HepG2 (cell line): ENCODE measurements around the gene EZH1. TPM values are rescaled to one million over a fixed set of nuclear protein-coding genes. Genes with fewer than 3 reads are reported as not detected.
A peak's percentile ranks its signal among the peaks of the same experiment; 100 is the strongest.

ENCODE experiments used
- ARNT ChIP-seq: fragments of 450-650 bp; IDR thresholded peaks from 2 replicates; pipeline ENCODE4 v1.6.1; 2017
- CEBPG ChIP-seq: IDR thresholded peaks from 2 replicates; pipeline ENCODE4 v1.6.1; 2016
- CERS6 ChIP-seq: sonication (generic); formaldehyde crosslinking; IDR thresholded peaks from 2 replicates; pipeline ENCODE4 v1.5.0; 2020; ENCODE audit warnings: missing genetic modification reagents
- E2F2 ChIP-seq: sonication (generic); formaldehyde crosslinking; IDR thresholded peaks from 2 replicates; pipeline ENCODE4 v1.4.0; 2020; ENCODE audit warnings: missing genetic modification reagents, borderline replicate concordance
- MIER2 ChIP-seq: IDR thresholded peaks from 2 replicates; pipeline ENCODE4 v1.6.1; 2016; ENCODE audit warnings: missing biosample characterization, missing genetic modification reagents
- NKX3-1 ChIP-seq: sonication (generic); formaldehyde crosslinking; IDR thresholded peaks from 2 replicates; pipeline ENCODE4 v1.5.0; 2020; ENCODE audit warnings: missing genetic modification reagents
- REST ChIP-seq, 2 experiments: IDR thresholded peaks; 2 replicates each; pipeline ENCODE4 v1.6.1; 2011 to 2012; ENCODE audit warnings: low read length in 2 of 2, borderline replicate concordance in 1 of 2, low read depth in 1 of 2, mild to moderate bottlenecking in 1 of 2, moderate library complexity in 1 of 2
- ZNF230 ChIP-seq: sonication (generic); formaldehyde crosslinking; IDR thresholded peaks from 2 replicates; pipeline ENCODE4 v1.4.0; 2020; ENCODE audit warnings: mild to moderate bottlenecking, missing genetic modification reagents
- ZNF235 ChIP-seq: sonication (generic); formaldehyde crosslinking; IDR thresholded peaks from 2 replicates; pipeline ENCODE4 v1.8.1; 2023; ENCODE audit warnings: mild to moderate bottlenecking, missing genetic modification reagents, borderline replicate concordance
- ZNF256 ChIP-seq: sonication (generic); formaldehyde crosslinking; conservative IDR thresholded peaks from 2 replicates; pipeline ENCODE4 v1.4.0; 2020; ENCODE audit warnings: missing genetic modification reagents
- ZNF276 ChIP-seq: sonication (generic); formaldehyde crosslinking; IDR thresholded peaks from 2 replicates; pipeline ENCODE4 v1.4.0; 2020; ENCODE audit warnings: mild to moderate bottlenecking, low read depth, missing genetic modification reagents
- ZNF367 ChIP-seq: sonication (generic); formaldehyde crosslinking; IDR thresholded peaks from 2 replicates; pipeline ENCODE4 v1.4.0; 2020; ENCODE audit warnings: missing genetic modification reagents, borderline replicate concordance
- ZNF678 ChIP-seq: sonication (generic); formaldehyde crosslinking; IDR thresholded peaks from 2 replicates; pipeline ENCODE4 v1.4.0; 2020; ENCODE audit warnings: mild to moderate bottlenecking, missing genetic modification reagents
- ZNF883 ChIP-seq: sonication (generic); formaldehyde crosslinking; IDR thresholded peaks from 2 replicates; pipeline ENCODE4 v1.5.1; 2020; ENCODE audit warnings: mild to moderate bottlenecking, missing genetic modification reagents; ENCODE audit errors: not compliant biosample characterization
- ZXDC ChIP-seq: sonication (generic); formaldehyde crosslinking; IDR thresholded peaks from 2 replicates; pipeline ENCODE4 v1.5.0; 2020; ENCODE audit warnings: mild to moderate bottlenecking, missing genetic modification reagents
- polyA plus RNA-seq, 8 experiments: library from polyadenylated mRNA; depleted of rRNA in 3 of 8; stranded (reverse) in 7 of 8; unstranded in 1 of 8; fragments of >200 nt; fragmentation: Illumina TruSeq in 4 of 8; extraction: Trizol in 4 of 8; gene quantifications; 2 replicates each; pipeline versions ENCODE4 v1.2.1 to v1.2.3, GENCODE V29; 2011 to 2016; ENCODE audit warnings: low read depth in 4 of 8, missing spikeins in 1 of 8, mixed read lengths in 1 of 8; ENCODE audit not compliant: insufficient read depth in 1 of 8
- total RNA-seq, 5 experiments: library from RNA; depleted of rRNA; stranded (reverse); fragments of >200 nt; fragmentation: Illumina TruSeq; extraction: Trizol; gene quantifications; 2 replicates each; pipeline ENCODE4 v1.2.3, GENCODE V29; 2016; ENCODE audit warnings: low read depth in 1 of 5

The EZH1 gene
- total and polyA plus RNA-seq, 2 of the 13 experiments (the other 11 are each of a cell fraction or from before 2014, with no cell fraction given): 11.6 to 24.0 TPM

GRCh38 chr17:42780851-42781638, 36.2 kb upstream of the EZH1 start (continued):
- TF ChIP-seq MIER2 (CRISPR knock-in tag) (no peak), ZNF276 (no peak), NKX3-1 (CRISPR knock-in tag) (no peak; the same call in 1 of the 2 replicates), ZXDC (CRISPR knock-in tag) (no peak), ZNF230 (CRISPR knock-in tag) (no peak), ZNF235 (peak; percentile 40; the same call in 1 of the 2 replicates), ZNF367 (no peak), ARNT (no peak), ZNF256 (no peak), CEBPG (CRISPR knock-in tag) (no peak), E2F2 (CRISPR knock-in tag) (no peak), ZNF883 (CRISPR knock-in tag) (peak; percentile 3), CERS6 (CRISPR knock-in tag) (no peak), REST (IDR thresholded peaks at IDR 0.05; ENCODE audit: borderline replicate concordance in 1 of 2, low read depth in 1 of 2, low read length in 2 of 2) (no peak), ZNF678 (CRISPR knock-in tag) (no peak)
